Pericardium fibroblast (primary cell): Measurements from ENCODE around the gene PRR23C. TPM values are rescaled to one million over a fixed set of nuclear protein-coding genes. Genes with fewer than 3 reads are reported as not detected.

ENCODE experiments used
- total RNA-seq: library from RNA; depleted of rRNA; stranded (reverse); fragments of >200 nt; gene quantifications from 2 replicates; pipeline ENCODE4 v1.2.3, GENCODE V29; 2015

The PRR23C gene
- total RNA-seq: not detected in 2 replicates

DNA sequence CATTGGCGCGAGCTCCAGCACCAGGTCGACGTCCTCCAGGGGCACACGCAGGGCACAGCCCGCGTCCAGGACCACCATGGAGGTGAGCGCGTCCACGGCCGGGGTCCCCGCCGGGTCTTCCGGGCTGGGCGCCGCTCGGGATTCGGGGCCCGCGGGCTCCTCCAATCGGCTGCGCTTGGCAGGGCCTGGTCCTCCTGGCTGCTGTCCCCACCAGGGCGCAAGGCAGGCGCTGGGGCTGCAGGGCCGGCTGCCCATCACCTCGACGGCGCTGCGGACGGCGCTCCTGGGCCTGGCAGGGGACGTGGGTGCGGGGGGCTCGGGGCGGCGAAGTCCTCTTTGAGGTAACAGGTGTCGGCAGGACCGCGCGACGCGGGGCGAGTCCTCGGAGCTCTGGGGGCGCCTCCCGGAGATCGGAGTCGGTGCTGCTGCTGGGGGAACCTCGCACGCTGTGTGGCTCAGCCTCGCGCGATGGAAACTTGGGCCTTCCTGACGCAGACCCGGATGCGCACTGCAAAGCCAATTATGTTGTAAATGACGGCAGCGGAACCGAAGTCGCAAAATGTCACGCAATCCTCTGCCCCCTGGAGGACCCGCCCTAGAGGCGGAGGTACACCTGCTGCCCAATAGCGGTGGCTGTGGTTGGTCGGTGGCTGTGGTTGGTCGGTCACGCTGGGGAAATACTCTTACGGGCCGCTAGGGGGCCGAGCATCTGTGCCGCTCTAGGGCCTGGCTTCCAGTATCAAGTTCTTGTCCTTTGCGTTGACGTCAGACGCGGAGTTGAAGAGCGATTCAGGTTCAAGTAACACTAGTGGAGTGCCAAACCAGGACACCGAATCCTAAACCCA is at the start of gene PRR23C:
TSS of gene PRR23C (minus strand) at position 527 of the 845 bp plus-strand sequence. CDS start at position 255, 272 bp downstream.

DNA sequence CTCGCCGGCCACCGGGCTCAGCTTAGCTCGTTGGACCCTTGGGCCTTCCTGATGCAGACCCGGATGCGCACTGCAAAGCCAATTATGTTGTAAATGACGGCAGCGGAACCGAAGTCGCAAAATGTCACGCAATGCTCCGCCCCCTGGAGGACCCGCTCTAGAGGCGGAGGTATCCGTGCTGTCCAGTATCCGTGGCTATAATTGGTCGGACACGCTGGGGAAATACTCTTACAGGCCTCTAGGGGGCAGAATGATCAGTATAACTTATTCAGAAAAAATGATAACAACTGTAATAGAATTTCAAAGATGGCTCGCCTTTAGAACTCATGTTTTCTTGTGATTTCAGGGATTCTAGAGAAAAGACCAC is 23.8 kb downstream of the PRR23C start, which contains the start of gene PRR23B:
TSS of gene PRR23B (minus strand) at position 59 of the 367 bp plus-strand sequence. CDS start 265 bp downstream, outside the sequence.

DNA sequence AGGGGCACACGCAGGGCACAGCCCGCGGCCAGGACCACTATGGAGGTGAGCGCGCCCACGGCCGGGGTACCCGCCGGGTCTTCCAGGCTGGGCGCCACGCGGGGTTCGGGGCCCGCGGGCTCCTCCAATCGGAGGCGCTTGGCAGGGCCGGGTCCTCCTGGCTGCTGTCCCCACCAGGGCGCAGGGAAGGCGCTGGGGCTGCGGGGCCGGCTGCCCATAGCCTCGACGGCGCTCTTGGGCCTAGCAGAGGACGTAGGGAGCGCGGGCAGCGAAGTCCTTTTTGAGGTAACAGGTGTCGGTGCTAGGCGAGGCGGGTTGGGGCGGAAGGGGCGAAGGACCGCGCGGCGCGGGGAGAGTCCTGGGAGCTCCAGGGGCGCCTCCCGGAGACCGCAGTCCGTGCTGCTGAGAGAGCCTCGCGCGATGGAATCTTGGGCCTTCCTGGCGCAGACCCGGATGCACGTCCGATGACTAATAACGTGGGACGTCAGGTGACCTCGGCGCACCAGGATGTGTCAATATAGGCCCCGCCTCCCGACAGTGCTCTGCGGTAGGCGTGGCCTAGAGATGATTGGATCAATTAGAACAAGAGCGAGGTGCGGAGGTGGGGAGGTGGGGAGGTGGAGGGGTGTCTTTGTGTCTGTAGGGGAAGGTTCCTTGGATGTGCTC is 38.5 kb downstream of the PRR23C start, which contains the start of gene PRR23A:
TSS of gene PRR23A (minus strand) at position 218 of the 666 bp plus-strand sequence. CDS start at position 218, 0 bp downstream.

Other genes with a start within 250 kb of the PRR23C start
- 1.6 and 2.9 TPM in 2 replicates for gene PIK3CB, start 210.0 kb downstream of the PRR23C start, total RNA-seq
- gene FOXL2, start 97.8 kb downstream of the PRR23C start, total RNA-seq: 0.12 TPM in 1 of 2 replicates, not detected in the other
- not detected in 2 replicates for gene FOXL2NB, start 97.7 kb downstream of the PRR23C start, total RNA-seq
- not detected in 2 replicates for gene PRR23A, start 38.6 kb downstream of the PRR23C start, total RNA-seq
- not detected in 2 replicates for gene PRR23B, start 24.0 kb downstream of the PRR23C start, total RNA-seq